ENCODE results near the gene MPC1.
A peak's percentile ranks its signal among the peaks of the same experiment; 100 is the strongest.
"Not testable (repeated sequence)": the region's sequence is repeated elsewhere in the genome, so short reads cannot be mapped to it uniquely, and the experiment has no call there.

The MPC1 gene

GRCh38 chr6:166379103-166379586 lies 3.6 kb downstream of the MPC1 start:
- DNase-seq, result no peak

- no peak for DNase-seq
Measured at GRCh38 chr6:166377721-166378120, 5.0 kb downstream of the MPC1 start.

GRCh38 chr6:166375013-166375412 lies 7.7 kb downstream of the MPC1 start:
- no peak for DNase-seq

- no peak for DNase-seq
Measured at GRCh38 chr6:166370489-166370888, 12.3 kb downstream of the MPC1 start.

GRCh38 chr6:166369782-166370181 lies 13.0 kb downstream of the MPC1 start:
- no peak for DNase-seq

- DNase-seq, result no peak
Measured at GRCh38 chr6:166366921-166367320, 15.8 kb downstream of the MPC1 start.

GRCh38 chr6:166365806-166366205 lies 16.9 kb downstream of the MPC1 start:
- no peak for DNase-seq

- no peak for DNase-seq
Measured at GRCh38 chr6:166365221-166365620, 17.5 kb downstream of the MPC1 start.

- DNase-seq, result no peak
Measured at GRCh38 chr6:166364456-166364855, 18.3 kb downstream of the MPC1 start.

- not testable (repeated sequence) for DNase-seq
Measured at GRCh38 chr6:166362427-166362826, 20.3 kb downstream of the MPC1 start.

GRCh38 chr6:166361077-166361429 lies 21.7 kb downstream of the MPC1 start:
- no peak for DNase-seq

GRCh38 chr6:166360243-166361076 lies 22.3 kb downstream of the MPC1 start:
- no peak for DNase-seq

- no peak for DNase-seq
Measured at GRCh38 chr6:166355552-166355951, 27.2 kb downstream of the MPC1 start.

GRCh38 chr6:166354965-166355364 lies 27.8 kb downstream of the MPC1 start:
- DNase-seq, result no peak

GRCh38 chr6:166354143-166354542 lies 28.6 kb downstream of the MPC1 start:
- no peak for DNase-seq

- no peak for DNase-seq
Measured at GRCh38 chr6:166353507-166353906, 29.2 kb downstream of the MPC1 start.

GRCh38 chr6:166352923-166353322 lies 29.8 kb downstream of the MPC1 start:
- DNase-seq, result no peak

- no peak for DNase-seq
Measured at GRCh38 chr6:166351715-166352285, 30.9 kb downstream of the MPC1 start.

GRCh38 chr6:166348305-166348949 lies 34.3 kb downstream of the MPC1 start:
- DNase-seq, result peak; percentile 29

- DNase-seq, result no peak
Measured at GRCh38 chr6:166346965-166347364, 35.8 kb downstream of the MPC1 start.

GRCh38 chr6:166346449-166346848 lies 36.3 kb downstream of the MPC1 start:
- no peak for DNase-seq

GRCh38 chr6:166345672-166346071 lies 37.1 kb downstream of the MPC1 start:
- DNase-seq, result not testable (repeated sequence)

GRCh38 chr6:166344921-166345320 lies 37.8 kb downstream of the MPC1 start:
- not testable (repeated sequence) for DNase-seq

- DNase-seq, result no peak
Measured at GRCh38 chr6:166344240-166344639, 38.5 kb downstream of the MPC1 start.

All from activated CD4-positive, alpha-beta T cell treated with anti-CD3 and anti-CD28 coated beads, Interleukin-10, Interleukin-2, amounts not matched to agents 100 ng/mL and 50 ng/mL, durations not matched to agents 16 hours and 8 hours (primary cell).